SU-DHL-6 (cell line): Measurements from ENCODE around the gene S100A7A.

ENCODE experiments used
- H2AFZ ChIP-seq: fragments of 200-600 bp; sonication (generic); 2 replicates; pipeline ENCODE4 v1.6.1; 2014; ENCODE audit warnings: low read depth, mild to moderate bottlenecking, moderate library complexity, mixed read lengths, antibody characterized with exemption, low read length; ENCODE audit not compliant: severe bottlenecking
- H3F3A ChIP-seq: fragments of 200-600 bp; shearing (Covaris generic); 2 replicates; pipeline ENCODE4 v1.6.0; 2016; ENCODE audit warnings: antibody characterized with exemption, mild to moderate bottlenecking; ENCODE audit not compliant: insufficient read depth
- H3K27ac ChIP-seq: fragments of 200-600 bp; sonication (generic); 2 replicates; pipeline ENCODE4 v1.5.1; 2016; ENCODE audit warnings: low read depth, mild to moderate bottlenecking, low read length, moderate library complexity, mixed read lengths
- H3K27me3 ChIP-seq: fragments of 200-600 bp; sonication (generic), shearing (Covaris generic); 2 replicates; pipeline ENCODE4 v1.6.0; 2014; ENCODE audit warnings: mild to moderate bottlenecking, low read length
- H3K36me3 ChIP-seq: fragments of 200-600 bp; sonication (generic); 2 replicates; pipeline ENCODE4 v1.6.1; 2014; ENCODE audit warnings: mild to moderate bottlenecking, low read length, mixed read lengths
- H3K4me2 ChIP-seq: fragments of 300-600, 200-600 bp; shearing (Covaris generic), sonication (generic); 2 replicates; pipeline ENCODE4 v1.6.0; 2014; ENCODE audit warnings: low read length, low read depth, mild to moderate bottlenecking; ENCODE audit not compliant: poor library complexity, severe bottlenecking
- H3K4me3 ChIP-seq: fragments of 200-600 bp; sonication (generic); 2 replicates; pipeline ENCODE4 v1.5.1; 2014; ENCODE audit warnings: antibody characterized with exemption, low read length, mild to moderate bottlenecking, mixed read lengths; ENCODE audit not compliant: insufficient read depth, poor library complexity, severe bottlenecking
- H3K79me2 ChIP-seq: fragments of 200-600 bp; sonication (generic); 2 replicates; pipeline ENCODE4 v1.6.1; 2014; ENCODE audit warnings: mild to moderate bottlenecking, low read length, moderate library complexity; ENCODE audit not compliant: insufficient read depth
- H3K9ac ChIP-seq: fragments of 200-600 bp; sonication (generic); 2 replicates; pipeline ENCODE4 v1.7.0; 2014; ENCODE audit warnings: mild to moderate bottlenecking, low read length
- H3K9me2 ChIP-seq: fragments of 200-600 bp; sonication (generic); replicated peaks from 2 replicates; pipeline ENCODE4 v1.6.1; 2014; ENCODE audit warnings: low read length; ENCODE audit not compliant: insufficient read depth
- H3K9me3 ChIP-seq: fragments of 200-600 bp; sonication (generic); 2 replicates; pipeline ENCODE4 v1.6.1; 2014; ENCODE audit warnings: low read length, mixed read lengths; ENCODE audit not compliant: insufficient read depth
- H4K20me1 ChIP-seq: fragments of 200-600 bp; sonication (generic); 2 replicates; pipeline ENCODE4 v1.6.1; 2014; ENCODE audit warnings: low read depth, mild to moderate bottlenecking, antibody characterized with exemption, low read length, moderate library complexity, mixed read lengths
- CTCF ChIP-seq: fragments of 200-600 bp; sonication (generic); IDR thresholded peaks from one replicate; pipeline ENCODE4 v1.5.1; 2017; ENCODE audit warnings: antibody characterized with exemption, mild to moderate bottlenecking, low read length, moderate library complexity; ENCODE audit not compliant: insufficient read depth, poor library complexity, severe bottlenecking
- EZH2phosphoT487 ChIP-seq: fragments of 200-600 bp; sonication (generic), shearing (Covaris generic); conservative IDR thresholded peaks from 2 replicates; pipeline ENCODE4 v1.6.1; 2018; ENCODE audit warnings: mild to moderate bottlenecking, antibody characterized with exemption, low read length, moderate library complexity, mixed read lengths

The S100A7A gene

DNA sequence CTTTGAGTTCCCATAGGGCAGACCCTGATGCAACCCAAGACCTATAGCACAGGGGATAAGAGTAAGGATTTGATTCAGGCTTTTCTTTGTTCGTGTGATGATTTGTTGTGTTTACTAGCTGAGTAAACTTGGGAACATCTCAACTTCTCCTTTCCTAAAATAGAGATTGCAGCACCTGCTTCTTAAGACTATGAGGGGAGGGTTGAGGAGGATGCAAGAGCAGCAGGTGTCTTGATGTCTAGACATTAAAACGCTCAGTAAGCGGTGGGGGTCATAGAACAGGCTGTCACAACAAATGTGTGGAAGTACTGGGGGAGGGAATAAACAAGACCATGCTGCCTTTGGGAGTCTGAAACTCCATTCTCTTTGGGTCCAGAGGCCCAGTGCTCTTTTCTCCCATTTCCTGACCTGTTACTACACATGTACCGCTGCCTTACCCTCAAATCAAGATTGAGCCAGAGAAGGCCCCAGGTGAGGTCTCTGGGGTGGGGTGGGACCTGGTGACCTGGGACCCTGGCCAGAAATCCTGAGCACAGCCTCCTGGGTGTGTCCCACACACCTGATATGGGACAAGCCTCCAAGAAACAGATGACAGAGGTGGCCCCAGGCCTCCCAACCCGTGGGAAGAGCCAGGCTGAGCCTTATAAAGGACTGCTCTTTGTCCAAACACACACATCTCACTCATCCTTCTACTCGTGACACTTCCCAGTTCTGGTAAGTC is at the start of gene S100A7A:
Gene S100A7A (plus strand): TSS at position 671 of the 721 bp plus-strand sequence. CDS start 1,563 bp downstream, outside the sequence.
- H3K9ac ChIP-seq, result no peak within 1 kb of the TSS
- no peak within 1 kb of the TSS for H3K4me2 ChIP-seq
- no peak within 1 kb of the TSS for H2AFZ ChIP-seq
- no peaks in the 10 kb centered on the region for H3K27me3 ChIP-seq
- H3K4me3 ChIP-seq, result no peak within 1 kb of the TSS
- no peaks in the 10 kb centered on the region for H3K9me3 ChIP-seq
- TF ChIP-seq CTCF (no peak), EZH2phosphoT487 (no peak)
- no peaks in the 10 kb centered on the region for H4K20me1 ChIP-seq
- no peaks in the 10 kb centered on the region for H3K9me2 ChIP-seq
- H3K79me2 ChIP-seq, result no peaks in the 10 kb centered on the region
- H3K27ac ChIP-seq, result no peak within 1 kb of the TSS
- no peaks in the 10 kb centered on the region for H3K36me3 ChIP-seq
- no peaks in the 10 kb centered on the region for H3F3A ChIP-seq

DNA sequence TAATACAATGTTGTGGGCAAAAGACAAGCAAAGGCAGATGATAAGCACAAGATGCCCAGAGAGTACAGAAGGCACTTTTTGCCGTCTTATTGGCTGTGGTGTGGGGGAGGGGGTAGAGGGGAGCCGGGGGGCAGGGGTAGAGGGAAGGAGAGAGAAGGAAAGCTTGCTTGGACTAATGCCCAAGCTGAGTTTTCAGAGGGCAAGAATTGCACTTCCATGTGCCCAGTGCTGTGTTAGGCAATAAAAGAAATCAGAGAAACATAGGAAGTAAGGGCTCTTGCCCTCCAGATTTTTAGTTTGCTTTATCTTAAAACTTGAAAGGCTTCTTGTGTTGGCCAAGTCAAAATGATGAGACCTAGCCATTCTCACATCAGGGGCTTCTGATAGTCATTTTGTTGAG is 49.2 kb upstream of the S100A7A start:
- Histone ChIP-seq H3K79me2 (no peaks in the 10 kb centered on the region), H3F3A (no peaks in the 10 kb centered on the region), H3K9me2 (no peaks in the 10 kb centered on the region), H3K4me2 (no peak overlapping the region), H3K36me3 (no peaks in the 10 kb centered on the region), H2AFZ (no peak overlapping the region), H3K4me3 (no peak overlapping the region), H3K9me3 (no peaks in the 10 kb centered on the region), H3K27ac (no peak overlapping the region), H3K27me3 (no peaks in the 10 kb centered on the region), H4K20me1 (no peaks in the 10 kb centered on the region), H3K9ac (no peak overlapping the region)
- no peak for TF ChIP-seq CTCF
- no peak for TF ChIP-seq EZH2phosphoT487

- Histone ChIP-seq H3K9me3 (no peaks in the 10 kb centered on the region), H4K20me1 (no peaks in the 10 kb centered on the region), H3K9ac (no peak overlapping the region), H2AFZ (no peak overlapping the region), H3K79me2 (no peaks in the 10 kb centered on the region), H3K36me3 (no peaks in the 10 kb centered on the region), H3K4me3 (no peak overlapping the region), H3K9me2 (no peaks in the 10 kb centered on the region), H3K27me3 (no peaks in the 10 kb centered on the region), H3K4me2 (no peak overlapping the region), H3F3A (no peaks in the 10 kb centered on the region), H3K27ac (no peak overlapping the region)
- TF ChIP-seq EZH2phosphoT487, result no peak
- TF ChIP-seq CTCF, result no peak
Observed at GRCh38 chr1:153368495-153368894, 47.8 kb upstream of the S100A7A start.
